OCI-LY3 (cell line): ENCODE results near the gene PPP2R2C.

Experiments
- CTCF ChIP-seq: fragments of 200-600, 300-600 bp; sonication (generic); IDR thresholded peaks from 2 replicates; pipeline ENCODE4 v1.5.1; 2014; ENCODE audit warnings: antibody characterized with exemption, low read length, low read depth
- EZH2phosphoT487 ChIP-seq: fragments of 200-600 bp; shearing (Covaris generic); IDR thresholded peaks from 2 replicates; pipeline ENCODE4 v1.6.1; 2018; ENCODE audit warnings: antibody characterized with exemption, mixed run types, low read depth

- TF ChIP-seq CTCF: no peak
- TF ChIP-seq EZH2phosphoT487: no peak
Observed at GRCh38 chr4:6425911-6426310, 46.5 kb downstream of the PPP2R2C start.
